Measurements from ENCODE around the gene CCNO.

CCNO gene

GRCh38 chr5:55222985-55223811 is 10.2 kb downstream of the CCNO start:
- DNase-seq: no peak

GRCh38 chr5:55222092-55222984 is 11.1 kb downstream of the CCNO start:
- DNase-seq: no peak

GRCh38 chr5:55220433-55221185 is 12.8 kb downstream of the CCNO start:
- DNase-seq: no peak

GRCh38 chr5:55219770-55220169 is 13.6 kb downstream of the CCNO start:
- no peak for DNase-seq

- DNase-seq: no peak
Observed at GRCh38 chr5:55218967-55219366, 14.4 kb downstream of the CCNO start.

- no peak for DNase-seq
Observed at GRCh38 chr5:55211184-55211874, 22.1 kb downstream of the CCNO start.

- DNase-seq: no peak
Observed at GRCh38 chr5:55205001-55205400, 28.4 kb downstream of the CCNO start.

- DNase-seq: no peak
Observed at GRCh38 chr5:55191165-55191564, 42.2 kb downstream of the CCNO start.

- DNase-seq: no peak
Observed at GRCh38 chr5:55188656-55189540, 44.5 kb downstream of the CCNO start.

- no peak for DNase-seq
Observed at GRCh38 chr5:55187370-55187769, 46.0 kb downstream of the CCNO start.

Measured in effector CD8-positive, alpha-beta T cell (primary cell).